ENCODE results near the gene STX11.

The STX11 gene

GRCh38 chr6:144148886-144149285 is 1.4 kb upstream of the STX11 start:
- no peak for TF ChIP-seq CTCF (IDR thresholded peaks at IDR 0.05; ENCODE audit: control insufficient read depth, extremely low read depth, insufficient read depth)
- H3K4me3 ChIP-seq (ENCODE audit: low read depth, low read length), result no peak overlapping the region
- no peak for DNase-seq (ENCODE audit: low read depth)

- no peak for TF ChIP-seq CTCF (IDR thresholded peaks at IDR 0.05; ENCODE audit: control insufficient read depth, extremely low read depth, insufficient read depth)
- DNase-seq (ENCODE audit: low read depth), result no peak
- peak overlapping the region; percentile 60 for H3K4me3 ChIP-seq (ENCODE audit: low read depth, low read length)
Measured at GRCh38 chr6:144149558-144149893, 791 bp upstream of the STX11 start.

- TF ChIP-seq CTCF (IDR thresholded peaks at IDR 0.05; ENCODE audit: control insufficient read depth, extremely low read depth, insufficient read depth), result no peak
- DNase-seq (ENCODE audit: low read depth), result no peak
- H3K4me3 ChIP-seq (ENCODE audit: low read depth, low read length), result peak overlapping the region; percentile 60
Measured at GRCh38 chr6:144150710-144151657, 667 bp downstream of the STX11 start.

- no peak for DNase-seq (ENCODE audit: low read depth)
- H3K4me3 ChIP-seq (ENCODE audit: low read depth, low read length), result no peak overlapping the region
- TF ChIP-seq CTCF (IDR thresholded peaks at IDR 0.05; ENCODE audit: control insufficient read depth, extremely low read depth, insufficient read depth), result no peak
Measured at GRCh38 chr6:144152334-144152900, 2.1 kb downstream of the STX11 start.

GRCh38 chr6:144153260-144153659 is 2.9 kb downstream of the STX11 start:
- no peak for TF ChIP-seq CTCF (IDR thresholded peaks at IDR 0.05; ENCODE audit: control insufficient read depth, extremely low read depth, insufficient read depth)
- no peak overlapping the region for H3K4me3 ChIP-seq (ENCODE audit: low read depth, low read length)
- DNase-seq (ENCODE audit: low read depth), result no peak

- TF ChIP-seq CTCF (IDR thresholded peaks at IDR 0.05; ENCODE audit: control insufficient read depth, extremely low read depth, insufficient read depth), result no peak
Measured at GRCh38 chr6:144153971-144154370, 3.7 kb downstream of the STX11 start.

More at GRCh38 chr6:144153971-144154370, 3.7 kb downstream of the STX11 start:
- H3K4me3 ChIP-seq (ENCODE audit: low read depth, low read length), result no peak overlapping the region
- DNase-seq (ENCODE audit: low read depth), result no peak

Data from LNCaP clone FGC (cell line).